A549 (cell line): ENCODE measurements around the gene ANXA2. TPM values are rescaled to one million over a fixed set of nuclear protein-coding genes. Genes with fewer than 3 reads are reported as not detected.

Experiments used
- ATAC-seq, 2 experiments: fragments of 200-7000 bp in 1 of 2; fragments of >200 bp in 1 of 2; cut with Nextera tagmentation in 1 of 2; cut with Tn5 transposase in 1 of 2; 3 replicates each; pipeline versions ENCODE4 v1.8.0 to v1.9.1; 2018 to 2020; ENCODE audit warnings: mild to moderate bottlenecking in 1 of 2, moderate library complexity in 1 of 2
- CTCF ChIA-PET: fragments of 300-600 bp; sonication (Branson Sonifier 250); formaldehyde crosslinking; extraction: SDS; loops from one replicate; lab custom pipeline; 2021; ENCODE audit warnings: antibody characterized with exemption, inconsistent platforms; lab: Yijun Ruan, JAX
- POLR2A ChIA-PET: fragments of 350-600 bp; formaldehyde crosslinking; extraction: SDS; loops from one replicate; lab custom pipeline; 2021; ENCODE audit warnings: antibody characterized with exemption, inconsistent platforms; lab: Yijun Ruan, JAX
- DNase-seq, 2 experiments: peaks; one replicate each; pipeline versions ENCODE4 v3.0.0 to v3.0.0-alpha.2; 2011 to 2016; ENCODE audit warnings: low read depth in 1 of 2, low spot score in 1 of 2
- FAIRE-seq: peaks from 2 replicates; lab custom pipeline; 2011; peaks lifted over from hg19 to GRCh38; lab: Jason Lieb, UNC
- H3K27ac ChIP-seq, 2 experiments: fragments of >200 bp; sonication (Bioruptor Twin); formaldehyde crosslinking; 3 replicates each; pipeline ENCODE4 v1.5.1; 2016 to 2017
- H3K4me1 ChIP-seq: fragments of >200 bp; sonication (Bioruptor Twin); formaldehyde crosslinking; 3 replicates; pipeline ENCODE4 v1.6.1; 2016
- H3K4me2 ChIP-seq: fragments of >200 bp; sonication (Bioruptor Twin); formaldehyde crosslinking; 3 replicates; pipeline ENCODE4 v1.6.1; 2016
- H3K4me3 ChIP-seq: fragments of >200 bp; sonication (Bioruptor Twin); formaldehyde crosslinking; 3 replicates; pipeline ENCODE4 v1.5.1; 2016
- H3K9me3 ChIP-seq: fragments of >200 bp; sonication (Bioruptor Twin); formaldehyde crosslinking; 3 replicates; pipeline ENCODE4 v1.6.1; 2016
- CBX8 ChIP-seq: fragments of 200-600 bp; sonication (generic); IDR thresholded peaks from 2 replicates; pipeline ENCODE4 v1.6.1; 2016
- CEBPB ChIP-seq, 2 experiments: fragments of >200 bp in 1 of 2; sonication (Bioruptor Twin) in 1 of 2; formaldehyde crosslinking in 1 of 2; IDR thresholded peaks; 2 replicates each; pipeline ENCODE4 v1.6.1; 2012 to 2016
- CHD2 ChIP-seq: fragments of 150-350 bp; IDR thresholded peaks from 2 replicates; pipeline ENCODE4 v1.6.1; 2014; ENCODE audit warnings: low read length; ENCODE audit not compliant: partially characterized antibody
- CTCF ChIP-seq: fragments of >200 bp; sonication (Bioruptor Twin); formaldehyde crosslinking; IDR thresholded peaks from 3 replicates; pipeline ENCODE4 v1.5.1; 2016
- EHF ChIP-seq: fragments of 250-450 bp; sonication (Bioruptor Pico); IDR thresholded peaks from 2 replicates; pipeline ENCODE4 v1.5.0; 2020; ENCODE audit warnings: mild to moderate bottlenecking
- EHMT2 ChIP-seq: fragments of 200-600 bp; sonication (generic); IDR thresholded peaks from 2 replicates; pipeline ENCODE4 v1.6.1; 2016; ENCODE audit warnings: antibody characterized with exemption, low read depth, mild to moderate bottlenecking, moderate library complexity
- FOSB ChIP-seq: fragments of 250-450 bp; sonication (Bioruptor Pico); IDR thresholded peaks from 2 replicates; pipeline ENCODE4 v1.5.0; 2020; ENCODE audit warnings: mild to moderate bottlenecking, moderate library complexity
- FOXS1 ChIP-seq: fragments of 250-450 bp; sonication (Bioruptor Pico); IDR thresholded peaks from 2 replicates; pipeline ENCODE4 v1.5.0; 2020; ENCODE audit warnings: mild to moderate bottlenecking, moderate library complexity
- GATA3 ChIP-seq: IDR thresholded peaks from 2 replicates; pipeline ENCODE4 v1.6.1; 2012; ENCODE audit warnings: borderline replicate concordance
- HEYL ChIP-seq: fragments of 250-450 bp; sonication (Bioruptor Pico); IDR thresholded peaks from 2 replicates; pipeline ENCODE4 v1.8.0; 2021; ENCODE audit warnings: mild to moderate bottlenecking, moderate library complexity
- HMGXB4 ChIP-seq: fragments of 250-450 bp; sonication (Bioruptor Pico); IDR thresholded peaks from 2 replicates; pipeline ENCODE4 v1.5.0; 2021; ENCODE audit warnings: mild to moderate bottlenecking, moderate library complexity, borderline replicate concordance
- HOXA7 ChIP-seq: fragments of 250-450 bp; sonication (Bioruptor Pico); IDR thresholded peaks from 2 replicates; pipeline ENCODE4 v1.5.0; 2020; ENCODE audit warnings: mild to moderate bottlenecking, moderate library complexity
- JUN ChIP-seq, 2 experiments: fragments of >200 bp; sonication (Bioruptor Twin); formaldehyde crosslinking; IDR thresholded peaks; 2 replicates in 1 of 2; 3 replicates in 1 of 2; pipeline ENCODE4 v1.6.1; 2016 to 2017
- JUNB ChIP-seq: fragments of >200 bp; sonication (Bioruptor Twin); formaldehyde crosslinking; IDR thresholded peaks from 2 replicates; pipeline ENCODE4 v1.6.1; 2016
- MAFK ChIP-seq: fragments of 450-650 bp; IDR thresholded peaks from 2 replicates; pipeline ENCODE4 v1.6.1; 2014; ENCODE audit not compliant: partially characterized antibody
- MYC ChIP-seq: IDR thresholded peaks from 2 replicates; pipeline ENCODE4 v1.6.1; 2012; ENCODE audit warnings: mild to moderate bottlenecking, inconsistent platforms, low read length, improper control_type of control experiment, borderline replicate concordance
- NFE2L2 ChIP-seq: fragments of 150-350 bp; conservative IDR thresholded peaks from 2 replicates; pipeline ENCODE4 v1.6.1; 2014; ENCODE audit warnings: low read length
- PBX3 ChIP-seq: IDR thresholded peaks from 2 replicates; pipeline ENCODE4 v1.6.1; 2012
- POLR2A ChIP-seq: IDR thresholded peaks from 2 replicates; pipeline ENCODE4 v1.6.1; 2012; ENCODE audit warnings: mild to moderate bottlenecking, low read length
- POLR2AphosphoS2 ChIP-seq: conservative IDR thresholded peaks from 2 replicates; pipeline ENCODE4 v1.6.1; 2012; ENCODE audit warnings: low read length, improper control_type of control experiment, inconsistent platforms
- RARB ChIP-seq: fragments of 250-450 bp; sonication (Bioruptor Pico); IDR thresholded peaks from 2 replicates; pipeline ENCODE4 v1.8.0; 2021; ENCODE audit warnings: mild to moderate bottlenecking, moderate library complexity
- REST ChIP-seq: fragments of 200-600 bp; sonication (generic); IDR thresholded peaks from 2 replicates; pipeline ENCODE4 v1.6.1; 2016; ENCODE audit warnings: antibody characterized with exemption, mild to moderate bottlenecking, moderate library complexity
- RNF2 ChIP-seq: fragments of 200-600 bp; sonication (generic); IDR thresholded peaks from 2 replicates; pipeline ENCODE4 v1.6.1; 2016; ENCODE audit warnings: low read depth, mild to moderate bottlenecking, antibody characterized with exemption, moderate library complexity, borderline replicate concordance
- SMC3 ChIP-seq: fragments of >200 bp; sonication (Bioruptor Twin); formaldehyde crosslinking; IDR thresholded peaks from 3 replicates; pipeline ENCODE4 v1.6.1; 2018; ENCODE audit warnings: inconsistent platforms
- SREBF2 ChIP-seq: fragments of 450-650 bp; IDR thresholded peaks from 2 replicates; pipeline ENCODE4 v1.6.1; 2014; ENCODE audit warnings: mild to moderate bottlenecking, moderate library complexity
- TFCP2L1 ChIP-seq: fragments of 250-450 bp; sonication (Bioruptor Pico); IDR thresholded peaks from 2 replicates; pipeline ENCODE4 v1.5.0; 2021; ENCODE audit warnings: mild to moderate bottlenecking
- TP53 ChIP-seq: fragments of 250-450 bp; sonication (Bioruptor Pico); IDR thresholded peaks from 2 replicates; pipeline ENCODE4 v1.5.0; 2021; ENCODE audit warnings: mild to moderate bottlenecking, moderate library complexity
- ZC3H11A ChIP-seq: fragments of 450-650 bp; IDR thresholded peaks from 2 replicates; pipeline ENCODE4 v1.6.1; 2014; ENCODE audit warnings: antibody characterized with exemption, mild to moderate bottlenecking
- WGBS: methylation state at CpG from one replicate; pipeline ENCODE4 v1.1.6; 2017; ENCODE audit errors: missing lambda C conversion rate; 5-methylcytosine and 5-hydroxymethylcytosine counted together
- polyA plus RNA-seq, 4 experiments: library from polyadenylated mRNA; depleted of rRNA in 3 of 4; stranded (reverse); fragments of >200 nt; fragmentation: RNase III in 1 of 4; extraction: RNeasy Plus Mini Kit Qiagen cat#74134 plus additional on column Dnase treatment in 1 of 4; gene quantifications; 2 replicates in 3 of 4; 3 replicates in 1 of 4; pipeline ENCODE4 v1.2.3, GENCODE V29; 2011 to 2017
- TF ChIP-seq, protein P1 (sequence below): fragments of 250-450 bp; sonication (Bioruptor Pico); IDR thresholded peaks from 2 replicates; pipeline ENCODE4 v1.5.0; 2020; ENCODE audit warnings: low read depth, mild to moderate bottlenecking, moderate library complexity
- TF ChIP-seq, protein P2 (sequence below): fragments of 150-350 bp; IDR thresholded peaks from 2 replicates; pipeline ENCODE4 v1.6.1; 2014; ENCODE audit warnings: low read depth, mild to moderate bottlenecking, low read length

Gene ANXA2
- polyA plus RNA-seq, 2 of the 4 experiments (the other 2 are of a cell fraction), result 4,707 to 5,746 TPM

DNA sequence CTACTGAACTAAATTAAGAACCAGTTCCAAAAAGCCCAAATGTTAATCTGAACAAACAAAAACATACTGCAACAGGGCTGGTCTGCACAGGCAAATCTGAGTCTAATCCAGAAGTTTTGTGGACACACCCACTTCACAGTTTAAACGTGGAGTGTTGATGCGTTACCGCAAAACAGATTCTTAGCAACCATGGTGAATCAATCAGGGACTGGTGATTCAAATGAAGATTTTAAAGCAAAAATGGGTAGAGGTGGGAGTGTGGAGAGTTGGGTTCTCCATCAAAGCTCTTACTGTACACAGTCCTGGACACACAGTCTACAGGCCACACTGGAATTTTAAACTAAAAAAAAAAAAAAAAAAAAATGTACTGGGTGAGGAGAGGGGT, 5.2 kb downstream of the ANXA2 start (continued):
- TF ChIP-seq CTCF (no peak), FOSB (peak; percentile 67), CBX8 (no peak), SREBF2 (no peak), CHD2 (no peak), MYC (no peak)
- TF ChIP-seq, protein P1, sequence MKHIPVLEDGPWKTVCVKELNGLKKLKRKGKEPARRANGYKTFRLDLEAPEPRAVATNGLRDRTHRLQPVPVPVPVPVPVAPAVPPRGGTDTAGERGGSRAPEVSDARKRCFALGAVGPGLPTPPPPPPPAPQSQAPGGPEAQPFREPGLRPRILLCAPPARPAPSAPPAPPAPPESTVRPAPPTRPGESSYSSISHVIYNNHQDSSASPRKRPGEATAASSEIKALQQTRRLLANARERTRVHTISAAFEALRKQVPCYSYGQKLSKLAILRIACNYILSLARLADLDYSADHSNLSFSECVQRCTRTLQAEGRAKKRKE, result peak; percentile 19; the same call in 1 of the 2 replicates

DNA sequence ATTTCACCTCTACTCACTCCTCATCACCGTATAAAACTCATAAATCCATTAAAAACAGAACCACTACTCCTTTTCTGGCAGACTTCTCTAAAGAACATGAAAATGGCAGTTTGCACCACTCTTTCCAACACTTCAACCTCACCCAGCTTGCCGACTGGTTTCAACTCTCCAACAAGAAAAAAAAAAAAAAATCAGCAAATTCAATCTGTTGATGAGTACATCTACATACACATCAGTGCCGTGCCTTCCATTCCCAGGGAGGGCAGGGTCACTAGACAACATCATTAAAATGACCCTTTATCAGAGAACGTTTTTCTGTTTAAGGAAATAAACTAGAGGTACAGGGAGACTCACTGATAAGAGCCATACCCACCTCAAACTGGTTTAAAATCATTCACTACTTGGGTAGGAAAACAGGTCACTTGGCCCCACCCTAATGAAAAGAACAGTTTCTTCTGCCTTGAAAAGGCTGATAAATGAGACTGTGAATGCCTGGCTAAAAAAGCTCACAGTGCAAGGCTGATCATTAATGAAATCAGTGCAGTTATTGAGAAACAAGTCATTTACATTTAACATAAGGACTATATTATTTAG, 6.0 kb downstream of the ANXA2 start:
- no peak for DNase-seq
- Histone ChIP-seq H3K9me3 (no peaks in the 10 kb centered on the region), H3K27ac (peak overlapping the region; percentile 97 to 99), H3K4me2 (peak overlapping the region; percentile 94), H3K4me3 (peak overlapping the region; percentile 35), H3K4me1 (peaks cover 80% of the 10 kb centered on the region)
- WGBS, result 5% methylated on average over 4 of the region's 4 CpGs
- ChIA-PET CTCF (interaction anchor here (0.8 to 6.5 kb wide), 9 partner anchors 9 to 129 kb away, joined by 3 to 58 read pairs (median 4); no protein-coding TSS in a partner anchor), POLR2A (interaction anchor here (1.0 to 10.2 kb wide), 10 partner anchors 10 to 52 kb away, joined by 3 to 152 read pairs (median 7); no protein-coding TSS in a partner anchor)
- no peak for FAIRE-seq
- no peak for ATAC-seq
- no peak for TF ChIP-seq ZC3H11A
- TF ChIP-seq PBX3, result no peak
- no peak for TF ChIP-seq SREBF2
- TF ChIP-seq HOXA7 (CRISPR knock-in tag), result peak; percentile 13; the same call in 1 of the 2 replicates
- peak; percentile 46; the same call in 1 of the 2 replicates for TF ChIP-seq RARB (CRISPR knock-in tag)
- TF ChIP-seq HMGXB4 (CRISPR knock-in tag), result no peak
- TF ChIP-seq REST, result no peak
- TF ChIP-seq JUNB, result no peak
- TF ChIP-seq FOXS1, result no peak
- peak; percentile 90; the same call in 1 of the 2 replicates for TF ChIP-seq POLR2AphosphoS2
- no peak for TF ChIP-seq GATA3
- peak in 1 of 2 experiments; percentile 40; a peak in 1 of 5 replicates for TF ChIP-seq JUN (IDR thresholded peaks at IDR 0.05)
- TF ChIP-seq EHF (CRISPR knock-in tag), result peak; percentile 27; the same call in 1 of the 2 replicates
- no peak; the same call in 1 of the 2 replicates for TF ChIP-seq TP53
- TF ChIP-seq, protein P2, sequence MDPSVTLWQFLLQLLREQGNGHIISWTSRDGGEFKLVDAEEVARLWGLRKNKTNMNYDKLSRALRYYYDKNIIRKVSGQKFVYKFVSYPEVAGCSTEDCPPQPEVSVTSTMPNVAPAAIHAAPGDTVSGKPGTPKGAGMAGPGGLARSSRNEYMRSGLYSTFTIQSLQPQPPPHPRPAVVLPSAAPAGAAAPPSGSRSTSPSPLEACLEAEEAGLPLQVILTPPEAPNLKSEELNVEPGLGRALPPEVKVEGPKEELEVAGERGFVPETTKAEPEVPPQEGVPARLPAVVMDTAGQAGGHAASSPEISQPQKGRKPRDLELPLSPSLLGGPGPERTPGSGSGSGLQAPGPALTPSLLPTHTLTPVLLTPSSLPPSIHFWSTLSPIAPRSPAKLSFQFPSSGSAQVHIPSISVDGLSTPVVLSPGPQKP, result no peak
- TF ChIP-seq NFE2L2, result no peak
- TF ChIP-seq MAFK, result peak; percentile 32
- TF ChIP-seq TFCP2L1 (CRISPR knock-in tag), result 0 out of 2 replicates have a peak, but pooled peaks have one; percentile 45
- TF ChIP-seq POLR2A, result no peak
- no peak for TF ChIP-seq RNF2
- no peak for TF ChIP-seq SMC3
- TF ChIP-seq HEYL (CRISPR knock-in tag), result no peak
- TF ChIP-seq FOSB, result peak; percentile 20; the same call in 1 of the 2 replicates
- TF ChIP-seq CEBPB (IDR thresholded peaks at IDR 0.05), result no peak
- TF ChIP-seq EHMT2, result no peak
